ENCODE data around the gene EPG5. TPM values are rescaled to one million over a fixed set of nuclear protein-coding genes. Genes with fewer than 3 reads are reported as not detected.
"Not testable (repeated sequence)": the region's sequence is repeated elsewhere in the genome, so short reads cannot be mapped to it uniquely, and the experiment has no call there.

Gene EPG5
- total RNA-seq, 1 donor, result 94.8 TPM

- no peaks in the 10 kb centered on the region for H3K79me2 ChIP-seq (ENCODE audit: insufficient read depth, low read length)
- no peaks in the 10 kb centered on the region for H3K27me3 ChIP-seq (ENCODE audit: insufficient read depth, low read length)
- no peak overlapping the region for H3K4me3 ChIP-seq (ENCODE audit: insufficient read depth, low read length)
- H3K27ac ChIP-seq (ENCODE audit: low read depth, low read length), result no peak overlapping the region
- H3K4me1 ChIP-seq (ENCODE audit: insufficient read depth, low read length), result peaks cover 16% of the 10 kb centered on the region
- no peak for TF ChIP-seq CTCF (IDR thresholded peaks at IDR 0.05; ENCODE audit: extremely low read depth, low read depth, low read length)
- no peak overlapping the region for H2AFZ ChIP-seq (ENCODE audit: low read length)
- H3K36me3 ChIP-seq (ENCODE audit: insufficient read depth, low read length), result no peaks in the 10 kb centered on the region
- no peak for DNase-seq (ENCODE audit: insufficient read length, low spot score, missing footprints)
- no peaks in the 10 kb centered on the region for H3K9me3 ChIP-seq (ENCODE audit: low read depth, low read length)
- H3K4me2 ChIP-seq (ENCODE audit: insufficient read depth, low read length), result no peak overlapping the region
- H4K20me1 ChIP-seq (ENCODE audit: insufficient read depth, low read length), result no peaks in the 10 kb centered on the region
Measured at GRCh38 chr18:45817543-45817942, 149.6 kb downstream of the EPG5 start.

GRCh38 chr18:45814733-45815132 is 152.4 kb downstream of the EPG5 start:
- H3K27ac ChIP-seq (ENCODE audit: low read depth, low read length); H3K27me3 ChIP-seq (ENCODE audit: insufficient read depth, low read length); H3K79me2 ChIP-seq (ENCODE audit: insufficient read depth, low read length); H4K20me1 ChIP-seq (ENCODE audit: insufficient read depth, low read length); H3K4me3 ChIP-seq (ENCODE audit: insufficient read depth, low read length); H3K9me3 ChIP-seq (ENCODE audit: low read depth, low read length); DNase-seq (ENCODE audit: insufficient read length, low spot score, missing footprints); H2AFZ ChIP-seq (ENCODE audit: low read length); H3K4me2 ChIP-seq (ENCODE audit: insufficient read depth, low read length); H3K36me3 ChIP-seq (ENCODE audit: insufficient read depth, low read length): not testable (repeated sequence)
- H3K4me1 ChIP-seq (ENCODE audit: insufficient read depth, low read length), result peaks cover 16% of the 10 kb centered on the region

GRCh38 chr18:45807144-45807543 is 160.0 kb downstream of the EPG5 start:
- H3K9me3 ChIP-seq (ENCODE audit: low read depth, low read length); H2AFZ ChIP-seq (ENCODE audit: low read length); DNase-seq (ENCODE audit: insufficient read length, low spot score, missing footprints); H3K4me2 ChIP-seq (ENCODE audit: insufficient read depth, low read length); H3K36me3 ChIP-seq (ENCODE audit: insufficient read depth, low read length); H3K79me2 ChIP-seq (ENCODE audit: insufficient read depth, low read length); H4K20me1 ChIP-seq (ENCODE audit: insufficient read depth, low read length); H3K4me3 ChIP-seq (ENCODE audit: insufficient read depth, low read length); H3K27me3 ChIP-seq (ENCODE audit: insufficient read depth, low read length): not testable (repeated sequence)
- H3K4me1 ChIP-seq (ENCODE audit: insufficient read depth, low read length), result peaks cover 29% of the 10 kb centered on the region
- peak overlapping the region; percentile 91 for H3K27ac ChIP-seq (ENCODE audit: low read depth, low read length)

GRCh38 chr18:45806226-45806625 is 160.9 kb downstream of the EPG5 start:
- peaks cover 3% of the 10 kb centered on the region for H3K9me3 ChIP-seq (ENCODE audit: low read depth, low read length)
- peak overlapping the region; percentile 91 for H3K27ac ChIP-seq (ENCODE audit: low read depth, low read length)
- H4K20me1 ChIP-seq (ENCODE audit: insufficient read depth, low read length), result no peaks in the 10 kb centered on the region
- no peaks in the 10 kb centered on the region for H3K36me3 ChIP-seq (ENCODE audit: insufficient read depth, low read length)
- no peaks in the 10 kb centered on the region for H3K79me2 ChIP-seq (ENCODE audit: insufficient read depth, low read length)
- H3K4me3 ChIP-seq (ENCODE audit: insufficient read depth, low read length), result no peak overlapping the region
- no peak for TF ChIP-seq CTCF (IDR thresholded peaks at IDR 0.05; ENCODE audit: extremely low read depth, low read depth, low read length)
- peaks cover 37% of the 10 kb centered on the region for H3K4me1 ChIP-seq (ENCODE audit: insufficient read depth, low read length)
- no peak for DNase-seq (ENCODE audit: insufficient read length, low spot score, missing footprints)
- no peaks in the 10 kb centered on the region for H3K27me3 ChIP-seq (ENCODE audit: insufficient read depth, low read length)
- peak overlapping the region; percentile 38 for H3K4me2 ChIP-seq (ENCODE audit: insufficient read depth, low read length)
- peak overlapping the region; percentile 34 for H2AFZ ChIP-seq (ENCODE audit: low read length)

GRCh38 chr18:45805551-45805950 is 161.6 kb downstream of the EPG5 start:
- peaks cover 37% of the 10 kb centered on the region for H3K4me1 ChIP-seq (ENCODE audit: insufficient read depth, low read length)
- no peak for DNase-seq (ENCODE audit: insufficient read length, low spot score, missing footprints)
- H3K4me3 ChIP-seq (ENCODE audit: insufficient read depth, low read length), result no peak overlapping the region
- peak overlapping the region; percentile 91 for H3K27ac ChIP-seq (ENCODE audit: low read depth, low read length)
- H2AFZ ChIP-seq (ENCODE audit: low read length), result no peak overlapping the region
- no peak overlapping the region for H3K4me2 ChIP-seq (ENCODE audit: insufficient read depth, low read length)
- H3K36me3 ChIP-seq (ENCODE audit: insufficient read depth, low read length), result no peaks in the 10 kb centered on the region
- H3K79me2 ChIP-seq (ENCODE audit: insufficient read depth, low read length), result no peaks in the 10 kb centered on the region
- no peaks in the 10 kb centered on the region for H4K20me1 ChIP-seq (ENCODE audit: insufficient read depth, low read length)
- TF ChIP-seq CTCF (IDR thresholded peaks at IDR 0.05; ENCODE audit: extremely low read depth, low read depth, low read length), result no peak
- H3K9me3 ChIP-seq (ENCODE audit: low read depth, low read length), result peaks cover 3% of the 10 kb centered on the region
- no peaks in the 10 kb centered on the region for H3K27me3 ChIP-seq (ENCODE audit: insufficient read depth, low read length)
